AG09309 (cell line): ENCODE results near the gene IGSF22.

Experiments
- DNase-seq: peaks from one replicate; pipeline ENCODE4 v3.0.0-alpha.2; 2010; ENCODE audit warnings: low read depth
- H3K4me3 ChIP-seq: 2 replicates; pipeline ENCODE4 v1.5.1; 2011; ENCODE audit warnings: mild to moderate bottlenecking, low read depth, low read length, moderate library complexity; ENCODE audit not compliant: control insufficient read depth
- TF ChIP-seq, protein P1 (sequence below): IDR thresholded peaks from 2 replicates; pipeline ENCODE4 v1.5.1; 2011; ENCODE audit warnings: mild to moderate bottlenecking, low read depth, low read length, inconsistent platforms; ENCODE audit not compliant: insufficient read depth, control insufficient read depth; ENCODE audit errors: missing control alignments

IGSF22 gene

DNA sequence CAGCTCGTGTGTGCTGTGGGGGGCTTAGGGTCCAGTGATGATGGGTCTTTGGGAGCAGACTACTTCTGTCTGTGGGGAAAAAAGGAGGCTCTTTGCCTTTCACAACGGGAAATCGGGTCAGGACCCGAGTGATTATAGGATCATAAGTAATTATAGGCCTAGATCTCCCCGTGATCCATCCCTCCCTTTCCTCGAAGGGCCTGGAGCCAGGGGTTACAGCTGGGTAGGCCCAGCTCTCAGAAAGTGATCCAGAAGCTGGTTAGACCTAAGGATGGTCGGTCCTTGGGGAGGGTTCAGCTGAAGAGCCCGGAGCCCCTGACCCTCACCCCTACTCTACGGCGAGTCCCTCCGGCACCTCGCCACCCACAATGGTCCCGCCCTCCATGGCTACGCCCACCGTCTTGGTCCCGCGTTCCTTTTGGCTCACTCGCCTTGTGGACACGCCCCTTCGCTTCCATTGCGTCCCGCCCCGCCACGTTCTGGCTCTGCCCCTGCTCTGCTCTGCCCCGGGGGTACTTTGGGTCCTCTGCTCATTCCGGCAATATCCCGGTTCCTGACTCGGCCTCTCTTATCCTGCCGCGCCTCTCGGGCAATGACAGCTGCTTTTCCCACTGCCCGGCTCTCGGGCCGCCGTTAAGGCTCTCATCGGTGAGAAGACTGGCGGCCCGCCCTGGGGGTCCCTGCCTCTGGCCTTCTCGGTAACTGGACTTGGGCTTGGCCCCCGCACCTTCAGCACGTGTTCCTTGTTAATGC is 5.0 kb downstream of the IGSF22 start:
- no peak for DNase-seq
- peak overlapping the region; percentile 49 for H3K4me3 ChIP-seq
- TF ChIP-seq, protein P1, sequence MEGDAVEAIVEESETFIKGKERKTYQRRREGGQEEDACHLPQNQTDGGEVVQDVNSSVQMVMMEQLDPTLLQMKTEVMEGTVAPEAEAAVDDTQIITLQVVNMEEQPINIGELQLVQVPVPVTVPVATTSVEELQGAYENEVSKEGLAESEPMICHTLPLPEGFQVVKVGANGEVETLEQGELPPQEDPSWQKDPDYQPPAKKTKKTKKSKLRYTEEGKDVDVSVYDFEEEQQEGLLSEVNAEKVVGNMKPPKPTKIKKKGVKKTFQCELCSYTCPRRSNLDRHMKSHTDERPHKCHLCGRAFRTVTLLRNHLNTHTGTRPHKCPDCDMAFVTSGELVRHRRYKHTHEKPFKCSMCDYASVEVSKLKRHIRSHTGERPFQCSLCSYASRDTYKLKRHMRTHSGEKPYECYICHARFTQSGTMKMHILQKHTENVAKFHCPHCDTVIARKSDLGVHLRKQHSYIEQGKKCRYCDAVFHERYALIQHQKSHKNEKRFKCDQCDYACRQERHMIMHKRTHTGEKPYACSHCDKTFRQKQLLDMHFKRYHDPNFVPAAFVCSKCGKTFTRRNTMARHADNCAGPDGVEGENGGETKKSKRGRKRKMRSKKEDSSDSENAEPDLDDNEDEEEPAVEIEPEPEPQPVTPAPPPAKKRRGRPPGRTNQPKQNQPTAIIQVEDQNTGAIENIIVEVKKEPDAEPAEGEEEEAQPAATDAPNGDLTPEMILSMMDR, result no peak

DNA sequence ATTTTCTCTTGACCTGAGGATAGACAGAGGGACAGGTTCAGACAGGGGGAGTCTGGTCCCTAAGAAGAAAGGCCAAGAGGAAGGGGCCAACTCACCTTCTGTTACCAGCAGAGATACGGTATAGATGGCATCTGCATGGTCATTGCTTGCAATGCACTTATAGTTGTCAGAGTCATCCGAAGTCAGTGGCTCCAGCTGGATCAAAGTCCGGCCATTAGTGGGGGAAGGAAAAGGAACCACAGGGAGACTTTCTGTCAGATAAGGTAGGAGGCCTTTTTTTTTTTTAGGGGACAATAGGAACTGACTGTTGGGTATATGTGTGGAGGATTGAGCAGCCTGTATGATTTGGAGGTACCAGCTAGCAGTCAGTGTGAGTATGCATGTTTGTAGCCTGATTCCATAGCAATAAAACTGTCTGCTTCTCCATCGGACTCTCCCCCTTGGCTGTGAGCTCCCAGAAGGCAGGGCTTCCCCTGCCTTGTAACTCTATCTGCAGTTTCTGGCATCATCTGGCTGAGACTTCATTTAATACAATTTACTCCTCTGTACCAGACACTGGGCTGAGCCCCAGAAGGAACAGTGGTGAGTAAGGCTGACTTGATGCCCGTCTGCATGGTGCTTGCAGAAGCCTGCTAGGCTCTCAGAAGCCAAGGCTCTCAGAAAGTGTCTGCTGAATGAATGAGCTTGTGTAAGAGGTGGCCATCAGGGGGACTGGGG is 5.7 kb downstream of the IGSF22 start:
- peak; percentile 49 for DNase-seq
- TF ChIP-seq, protein P1, result no peak
- H3K4me3 ChIP-seq, result no peak overlapping the region

DNA sequence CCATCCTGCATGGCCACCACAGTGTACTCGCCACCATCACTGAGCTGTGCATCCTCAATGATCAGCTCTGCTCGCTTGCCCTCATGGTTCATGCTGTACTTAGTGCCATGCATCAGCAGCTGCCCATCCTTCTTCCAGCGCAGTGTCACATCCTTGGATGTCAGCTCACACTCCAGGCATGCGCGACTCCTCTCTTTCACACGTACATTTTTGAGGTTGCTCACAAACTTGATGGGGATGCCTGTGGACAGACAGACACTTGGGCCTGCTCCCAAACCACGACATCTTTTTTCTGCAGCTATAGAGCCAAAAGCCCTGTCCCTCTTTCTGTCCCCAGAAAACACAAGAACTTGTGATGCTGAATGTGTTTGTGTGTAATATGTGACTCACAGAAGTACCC is 10.5 kb downstream of the IGSF22 start:
- DNase-seq, result no peak
- H3K4me3 ChIP-seq, result no peak overlapping the region
- TF ChIP-seq, protein P1, result no peak

DNA sequence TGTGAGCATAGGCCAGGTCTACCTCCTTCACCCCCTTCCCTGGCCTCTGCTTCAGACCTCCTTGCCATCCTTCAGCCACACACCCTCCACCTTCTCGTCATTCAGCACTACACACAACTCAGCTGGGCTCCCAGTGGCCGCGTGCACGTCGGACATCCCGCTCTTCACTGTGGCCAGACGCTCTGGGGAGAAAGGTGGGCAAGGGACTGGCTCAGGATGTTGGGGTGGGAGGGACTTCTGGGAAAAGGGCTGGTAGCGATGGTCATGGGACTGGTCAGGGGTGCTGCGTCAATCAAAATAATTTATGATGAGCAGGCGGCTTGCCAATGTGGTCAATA is 11.6 kb downstream of the IGSF22 start:
- DNase-seq, result no peak
- TF ChIP-seq, protein P1, result no peak
- H3K4me3 ChIP-seq, result no peak overlapping the region

DNA sequence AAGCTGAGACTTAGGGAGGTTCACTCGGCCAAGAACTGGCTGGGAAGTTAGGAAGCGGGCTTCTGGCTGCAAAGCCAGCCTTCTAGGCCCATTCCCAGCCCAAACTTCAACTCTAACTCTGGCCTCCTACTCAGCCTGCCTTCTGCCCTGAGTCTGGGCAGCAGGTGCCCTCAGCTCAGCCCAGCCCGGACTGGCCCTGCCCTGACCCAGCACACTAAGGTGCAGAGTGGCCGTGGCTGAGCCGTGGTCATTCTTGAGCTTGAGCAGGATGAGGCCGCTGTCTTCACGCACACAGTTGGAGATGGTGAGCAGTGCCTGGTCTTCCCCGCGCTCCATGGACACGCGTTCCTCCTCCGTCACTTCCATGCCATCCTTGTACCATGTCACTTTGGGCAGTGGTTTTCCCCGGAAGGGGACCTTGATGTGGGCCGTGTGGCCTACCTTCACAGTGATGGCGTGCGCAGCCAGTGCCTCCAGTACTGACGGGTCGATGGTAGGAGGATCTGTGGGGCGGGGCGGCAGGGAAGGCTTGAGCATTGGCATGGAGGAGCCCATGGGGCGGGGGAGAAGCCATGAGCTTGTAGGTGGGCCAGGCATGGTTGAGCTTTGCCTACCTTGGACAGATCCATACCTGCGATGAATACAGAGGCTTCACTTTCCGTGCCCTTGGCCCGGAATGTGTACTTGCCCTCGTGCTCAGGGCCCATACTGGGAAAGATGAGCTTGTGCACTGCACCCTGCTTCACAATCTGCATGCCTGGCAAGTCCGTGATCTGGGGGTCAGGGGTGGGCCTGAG is 12.1 kb downstream of the IGSF22 start:
- H3K4me3 ChIP-seq, result no peak overlapping the region
- DNase-seq, result no peak
- TF ChIP-seq, protein P1, result no peak

DNA sequence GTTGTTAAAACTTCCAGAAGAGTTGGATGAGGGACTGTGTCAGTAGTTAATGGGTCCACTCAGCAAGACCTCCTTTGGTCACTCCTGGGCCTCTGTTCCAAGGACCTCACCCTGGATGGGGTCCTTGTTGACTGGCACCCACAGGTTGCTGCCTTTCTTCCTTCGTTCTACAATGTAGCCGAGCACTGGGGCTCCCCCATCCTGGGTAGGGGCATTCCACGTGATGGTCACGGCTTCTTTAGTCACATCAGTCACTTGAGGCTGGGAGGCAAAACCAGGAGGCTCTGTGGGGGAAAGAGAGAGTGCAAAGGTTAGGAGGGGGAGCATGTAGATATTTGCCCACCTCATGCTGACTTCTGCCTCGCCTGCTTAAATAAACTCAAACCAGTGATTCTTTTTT is 15.4 kb downstream of the IGSF22 start:
- TF ChIP-seq, protein P1, result no peak
- no peak overlapping the region for H3K4me3 ChIP-seq
- DNase-seq, result no peak
